Measurements from ENCODE around the gene NMRAL1. TPM values are rescaled to one million over a fixed set of nuclear protein-coding genes. Genes with fewer than 3 reads are reported as not detected.

The NMRAL1 gene
- 10 to 100 TPM; 39.8 to 40.7 TPM for polyA plus RNA-seq

GRCh38 chr16:4474192-4474961 lies at the start of gene NMRAL1:
NMRAL1 (minus strand) TSS chr16:4474625; CDS start chr16:4474132, 493 bp downstream.
- Histone ChIP-seq H3K4me3 (ENCODE audit: low read depth in 1 of 2, low read length in 2 of 2) (peak within 1 kb of the TSS; percentile 70 to 83), H3K36me3 (ENCODE audit: control insufficient read depth in 2 of 2, insufficient read depth in 2 of 2, low read length in 1 of 2) (no peaks in the 10 kb centered on the region), H3K27me3 (ENCODE audit: control insufficient read depth in 1 of 2, insufficient read depth in 2 of 2, low read length in 2 of 2) (no peaks in the 10 kb centered on the region), H3K4me1 (ENCODE audit: control insufficient read depth in 2 of 2, insufficient read depth in 2 of 2, low read length in 1 of 2) (peaks cover 0 to 8% of the 10 kb centered on the region in 2 donors), H3K27ac (ENCODE audit: low read depth in 2 of 2, low read length in 1 of 2) (peak within 1 kb of the TSS; percentile 76 to 77), H3K9me3 (ENCODE audit: control insufficient read depth in 2 of 2, insufficient read depth in 1 of 2, low read depth in 1 of 2, low read length in 1 of 2) (no peaks in the 10 kb centered on the region)
- 2% methylated on average over 52 to 60 of the region's 60 CpGs for WGBS, 2 donors

- H3K4me1 ChIP-seq (ENCODE audit: control insufficient read depth in 2 of 2, insufficient read depth in 2 of 2, low read length in 1 of 2), result peaks cover 0 to 6% of the 10 kb centered on the region in 2 donors
- no peak overlapping the region for H3K27ac ChIP-seq (ENCODE audit: low read depth in 2 of 2, low read length in 1 of 2)
- peaks cover 0 to 2% of the 10 kb centered on the region in 2 donors for H3K36me3 ChIP-seq (ENCODE audit: control insufficient read depth in 2 of 2, insufficient read depth in 2 of 2, low read length in 1 of 2)
- 93 to 95% methylated on average over 4 of the region's 4 CpGs for WGBS, 2 donors
- H3K4me3 ChIP-seq (ENCODE audit: low read depth in 1 of 2, low read length in 2 of 2), result no peak overlapping the region
- H3K9me3 ChIP-seq (ENCODE audit: control insufficient read depth in 2 of 2, insufficient read depth in 1 of 2, low read depth in 1 of 2, low read length in 1 of 2), result no peaks in the 10 kb centered on the region
- no peaks in the 10 kb centered on the region for H3K27me3 ChIP-seq (ENCODE audit: control insufficient read depth in 1 of 2, insufficient read depth in 2 of 2, low read length in 2 of 2)
Measured at GRCh38 chr16:4523686-4524085, 49.3 kb upstream of the NMRAL1 start.

- Histone ChIP-seq H3K9me3 (ENCODE audit: control insufficient read depth in 2 of 2, insufficient read depth in 1 of 2, low read depth in 1 of 2, low read length in 1 of 2) (no peaks in the 10 kb centered on the region), H3K36me3 (ENCODE audit: control insufficient read depth in 2 of 2, insufficient read depth in 2 of 2, low read length in 1 of 2) (peaks cover 0 to 2% of the 10 kb centered on the region in 2 donors), H3K27ac (ENCODE audit: low read depth in 2 of 2, low read length in 1 of 2) (no peak overlapping the region), H3K27me3 (ENCODE audit: control insufficient read depth in 1 of 2, insufficient read depth in 2 of 2, low read length in 2 of 2) (no peaks in the 10 kb centered on the region), H3K4me1 (ENCODE audit: control insufficient read depth in 2 of 2, insufficient read depth in 2 of 2, low read length in 1 of 2) (peaks cover 0 to 6% of the 10 kb centered on the region in 2 donors), H3K4me3 (ENCODE audit: low read depth in 1 of 2, low read length in 2 of 2) (no peak overlapping the region)
- 52 to 69% methylated on average over 8 of the region's 8 CpGs for WGBS, 2 donors
Measured at GRCh38 chr16:4522051-4522581, 47.7 kb upstream of the NMRAL1 start.

- peaks cover 0 to 2% of the 10 kb centered on the region in 2 donors for H3K36me3 ChIP-seq (ENCODE audit: control insufficient read depth in 2 of 2, insufficient read depth in 2 of 2, low read length in 1 of 2)
- no peaks in the 10 kb centered on the region for H3K9me3 ChIP-seq (ENCODE audit: control insufficient read depth in 2 of 2, insufficient read depth in 1 of 2, low read depth in 1 of 2, low read length in 1 of 2)
- H3K27me3 ChIP-seq (ENCODE audit: control insufficient read depth in 1 of 2, insufficient read depth in 2 of 2, low read length in 2 of 2), result no peaks in the 10 kb centered on the region
- H3K4me1 ChIP-seq (ENCODE audit: control insufficient read depth in 2 of 2, insufficient read depth in 2 of 2, low read length in 1 of 2), result peaks cover 0 to 6% of the 10 kb centered on the region in 2 donors
- no peak overlapping the region for H3K4me3 ChIP-seq (ENCODE audit: low read depth in 1 of 2, low read length in 2 of 2)
- WGBS, 2 donors, result 84 to 88% methylated on average over 7 of the region's 7 CpGs
- H3K27ac ChIP-seq (ENCODE audit: low read depth in 2 of 2, low read length in 1 of 2), result no peak overlapping the region
Measured at GRCh38 chr16:4520913-4521312, 46.5 kb upstream of the NMRAL1 start.

- no peaks in the 10 kb centered on the region for H3K9me3 ChIP-seq (ENCODE audit: control insufficient read depth in 2 of 2, insufficient read depth in 1 of 2, low read depth in 1 of 2, low read length in 1 of 2)
- H3K4me1 ChIP-seq (ENCODE audit: control insufficient read depth in 2 of 2, insufficient read depth in 2 of 2, low read length in 1 of 2), result peaks cover 3 to 6% of the 10 kb centered on the region in 2 donors
- 75 to 78% methylated on average over 15 of the region's 15 CpGs for WGBS, 2 donors
- H3K36me3 ChIP-seq (ENCODE audit: control insufficient read depth in 2 of 2, insufficient read depth in 2 of 2, low read length in 1 of 2), result peaks cover 0 to 2% of the 10 kb centered on the region in 2 donors
- no peak overlapping the region for H3K4me3 ChIP-seq (ENCODE audit: low read depth in 1 of 2, low read length in 2 of 2)
- no peak overlapping the region for H3K27ac ChIP-seq (ENCODE audit: low read depth in 2 of 2, low read length in 1 of 2)
- H3K27me3 ChIP-seq (ENCODE audit: control insufficient read depth in 1 of 2, insufficient read depth in 2 of 2, low read length in 2 of 2), result no peaks in the 10 kb centered on the region
Measured at GRCh38 chr16:4519274-4520058, 45.0 kb upstream of the NMRAL1 start.

- no peak overlapping the region for H3K27ac ChIP-seq (ENCODE audit: low read depth in 2 of 2, low read length in 1 of 2)
- peaks cover 3 to 7% of the 10 kb centered on the region in 2 donors for H3K4me1 ChIP-seq (ENCODE audit: control insufficient read depth in 2 of 2, insufficient read depth in 2 of 2, low read length in 1 of 2)
- no peak overlapping the region for H3K4me3 ChIP-seq (ENCODE audit: low read depth in 1 of 2, low read length in 2 of 2)
- peaks cover 0 to 8% of the 10 kb centered on the region in 2 donors for H3K36me3 ChIP-seq (ENCODE audit: control insufficient read depth in 2 of 2, insufficient read depth in 2 of 2, low read length in 1 of 2)
- WGBS, 2 donors, result 60% methylated on average over 12 of the region's 12 CpGs
- H3K27me3 ChIP-seq (ENCODE audit: control insufficient read depth in 1 of 2, insufficient read depth in 2 of 2, low read length in 2 of 2), result no peaks in the 10 kb centered on the region
- H3K9me3 ChIP-seq (ENCODE audit: control insufficient read depth in 2 of 2, insufficient read depth in 1 of 2, low read depth in 1 of 2, low read length in 1 of 2), result no peaks in the 10 kb centered on the region
Measured at GRCh38 chr16:4517812-4518680, 43.6 kb upstream of the NMRAL1 start.

- Histone ChIP-seq H3K9me3 (ENCODE audit: control insufficient read depth in 2 of 2, insufficient read depth in 1 of 2, low read depth in 1 of 2, low read length in 1 of 2) (no peaks in the 10 kb centered on the region), H3K27me3 (ENCODE audit: control insufficient read depth in 1 of 2, insufficient read depth in 2 of 2, low read length in 2 of 2) (no peaks in the 10 kb centered on the region), H3K4me3 (ENCODE audit: low read depth in 1 of 2, low read length in 2 of 2) (no peak overlapping the region), H3K36me3 (ENCODE audit: control insufficient read depth in 2 of 2, insufficient read depth in 2 of 2, low read length in 1 of 2) (peaks cover 0 to 25% of the 10 kb centered on the region in 2 donors), H3K4me1 (ENCODE audit: control insufficient read depth in 2 of 2, insufficient read depth in 2 of 2, low read length in 1 of 2) (peaks cover 0 to 17% of the 10 kb centered on the region in 2 donors), H3K27ac (ENCODE audit: low read depth in 2 of 2, low read length in 1 of 2) (peak overlapping the region in 1 of 2 donors; percentile 47)
- 31 to 33% methylated on average over 5 of the region's 5 CpGs for WGBS, 2 donors
Measured at GRCh38 chr16:4515611-4516233, 41.3 kb upstream of the NMRAL1 start.

GRCh38 chr16:4514606-4515005 lies 40.2 kb upstream of the NMRAL1 start:
- H3K27me3 ChIP-seq (ENCODE audit: control insufficient read depth in 1 of 2, insufficient read depth in 2 of 2, low read length in 2 of 2), result no peaks in the 10 kb centered on the region
- WGBS, 2 donors, result 45 to 50% methylated on average over 7 of the region's 7 CpGs
- H3K27ac ChIP-seq (ENCODE audit: low read depth in 2 of 2, low read length in 1 of 2), result peak overlapping the region; percentile 33 to 61
- peaks cover 0 to 18% of the 10 kb centered on the region in 2 donors for H3K4me1 ChIP-seq (ENCODE audit: control insufficient read depth in 2 of 2, insufficient read depth in 2 of 2, low read length in 1 of 2)
- H3K9me3 ChIP-seq (ENCODE audit: control insufficient read depth in 2 of 2, insufficient read depth in 1 of 2, low read depth in 1 of 2, low read length in 1 of 2), result no peaks in the 10 kb centered on the region
- no peak overlapping the region for H3K4me3 ChIP-seq (ENCODE audit: low read depth in 1 of 2, low read length in 2 of 2)
- peaks cover 3 to 33% of the 10 kb centered on the region in 2 donors for H3K36me3 ChIP-seq (ENCODE audit: control insufficient read depth in 2 of 2, insufficient read depth in 2 of 2, low read length in 1 of 2)
